ENCODE data around the gene SMIM27. TPM values are rescaled to one million over a fixed set of nuclear protein-coding genes. Genes with fewer than 3 reads are reported as not detected.
"Not testable (repeated sequence)": the region's sequence is repeated elsewhere in the genome, so short reads cannot be mapped to it uniquely, and the experiment has no call there.

Gene SMIM27
- total and polyA plus RNA-seq, 2 experiments from 2014 or later, result 4.1 to 40.1 TPM

DNA sequence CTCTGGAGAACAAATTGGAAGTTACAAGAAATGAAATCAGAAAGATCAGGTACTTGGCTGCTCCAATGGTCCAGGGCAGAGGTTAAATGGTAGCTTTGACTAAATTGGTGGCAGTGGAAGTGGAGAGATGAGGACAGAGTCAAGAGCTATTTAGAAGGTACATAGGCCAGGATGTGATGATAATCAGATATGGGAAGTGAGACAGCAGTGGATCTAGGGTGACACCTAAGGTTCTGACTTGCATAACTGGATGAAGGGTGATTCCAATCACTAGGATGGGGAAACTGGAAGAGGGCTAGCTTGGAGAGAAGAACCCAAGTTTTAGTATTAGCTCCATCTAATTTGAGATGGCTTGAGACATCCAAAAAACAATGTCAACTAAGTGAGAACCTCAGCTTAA, 44.8 kb downstream of the SMIM27 start:
- H3K4me3 ChIP-seq, result no peak overlapping the region
- no peak overlapping the region for H3K4me2 ChIP-seq (ENCODE audit: unreplicated experiment)
- H3K9me3 ChIP-seq (ENCODE audit: low read depth), result no peaks in the 10 kb centered on the region
- no peaks in the 10 kb centered on the region for H3F3A ChIP-seq (ENCODE audit: insufficient read depth)
- DNase-seq, result no peak
- no peaks in the 10 kb centered on the region for H3K4me1 ChIP-seq (ENCODE audit: insufficient read depth)
- peaks cover 13% of the 10 kb centered on the region for H3K27me3 ChIP-seq (replicated peaks; ENCODE audit: insufficient read depth)
- no peak overlapping the region for H3K27ac ChIP-seq
- no peaks in the 10 kb centered on the region for H3K9me2 ChIP-seq (ENCODE audit: insufficient read depth)
- no peak for TF ChIP-seq EZH2phosphoT487 (IDR thresholded peaks at IDR 0.05; ENCODE audit: insufficient read depth, low read depth)
- TF ChIP-seq EZH2 (IDR thresholded peaks at IDR 0.05; ENCODE audit: insufficient read depth, poor library complexity, severe bottlenecking), result no peak
- no peaks in the 10 kb centered on the region for H4K20me1 ChIP-seq (ENCODE audit: insufficient read depth)
- no peaks in the 10 kb centered on the region for H3K36me3 ChIP-seq (ENCODE audit: low read depth)
- H3K9ac ChIP-seq, result no peak overlapping the region
- H3K79me2 ChIP-seq (ENCODE audit: insufficient read depth), result no peaks in the 10 kb centered on the region
- H2AFZ ChIP-seq, result no peak overlapping the region
- in situ Hi-C loops (cut with MboI), result no loop called here

DNA sequence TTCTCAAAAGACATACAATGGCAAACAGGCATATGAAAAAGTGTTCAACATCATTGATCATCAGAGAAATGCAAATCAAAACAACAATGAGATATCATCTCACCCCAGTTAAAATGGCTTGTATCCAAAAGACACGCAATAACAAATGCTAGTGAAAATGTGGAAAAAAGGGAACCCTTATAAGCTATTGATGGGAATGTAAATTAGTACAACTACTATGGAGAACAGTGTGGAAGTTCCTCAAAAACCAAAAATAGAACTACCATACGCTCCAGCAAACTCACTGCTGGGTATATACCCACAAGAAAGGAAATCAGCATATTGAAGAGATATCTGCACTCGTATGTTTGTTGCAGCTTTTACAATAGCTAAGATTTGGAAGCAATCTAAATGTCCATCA, 46.9 kb downstream of the SMIM27 start:
- H3K4me3 ChIP-seq; H2AFZ ChIP-seq; H3K9ac ChIP-seq; H3K9me3 ChIP-seq (ENCODE audit: low read depth); H3K36me3 ChIP-seq (ENCODE audit: low read depth); H3K79me2 ChIP-seq (ENCODE audit: insufficient read depth); H3K4me2 ChIP-seq (ENCODE audit: unreplicated experiment); in situ Hi-C loops (cut with MboI); H3K27ac ChIP-seq; H3K9me2 ChIP-seq (ENCODE audit: insufficient read depth); H4K20me1 ChIP-seq (ENCODE audit: insufficient read depth); DNase-seq; H3K4me1 ChIP-seq (ENCODE audit: insufficient read depth); H3F3A ChIP-seq (ENCODE audit: insufficient read depth): not testable (repeated sequence)
- peaks cover 16% of the 10 kb centered on the region for H3K27me3 ChIP-seq (replicated peaks; ENCODE audit: insufficient read depth)
- WGBS, 2 experiments (ENCODE audit: low coverage in 1 of 2, low lambda C conversion rate in 2 of 2, missing lambda C conversion rate in 2 of 2), result 21 to 36% methylated on average over 3 of the region's 3 CpGs

Other genes with a start within 250 kb of the SMIM27 start
- 79.5 and 84.1 TPM in 2 replicates for gene ACO1, start 167.7 kb upstream of the SMIM27 start, total RNA-seq (2014; rRNA removed; shearing (Covaris generic))
- gene ACO1, start 167.7 kb upstream of the SMIM27 start, polyA plus RNA-seq (2016; fragmentation: Nextera tagmentation; extraction: Ambion mirVana), result 72.0 and 76.7 TPM in 2 replicates
- gene RIGI, start 26.1 kb upstream of the SMIM27 start, total RNA-seq (2014; rRNA removed; shearing (Covaris generic)), result 5.4 and 8.2 TPM in 2 replicates
- gene RIGI, start 26.1 kb upstream of the SMIM27 start, polyA plus RNA-seq (2016; fragmentation: Nextera tagmentation; extraction: Ambion mirVana), result 3.9 and 5.1 TPM in 2 replicates
- 26.9 and 28.1 TPM in 2 replicates for gene TOPORS, start 259 bp downstream of the SMIM27 start, total RNA-seq (2014; rRNA removed; shearing (Covaris generic))
- gene TOPORS, start 259 bp downstream of the SMIM27 start, polyA plus RNA-seq (2016; fragmentation: Nextera tagmentation; extraction: Ambion mirVana), result 16.4 and 18.7 TPM in 2 replicates
- 31.8 and 43.6 TPM in 2 replicates for gene NDUFB6, start 20.8 kb downstream of the SMIM27 start, total RNA-seq (2014; rRNA removed; shearing (Covaris generic))
- gene NDUFB6, start 20.8 kb downstream of the SMIM27 start, polyA plus RNA-seq (2016; fragmentation: Nextera tagmentation; extraction: Ambion mirVana), result 172 and 175 TPM in 2 replicates
- gene TAF1L, start 83.3 kb downstream of the SMIM27 start, total RNA-seq (2014; rRNA removed; shearing (Covaris generic)), result not detected in 2 replicates
- gene TAF1L, start 83.3 kb downstream of the SMIM27 start, polyA plus RNA-seq (2016; fragmentation: Nextera tagmentation; extraction: Ambion mirVana), result not detected in 2 replicates
- gene TMEM215, start 231.2 kb downstream of the SMIM27 start, total RNA-seq (2014; rRNA removed; shearing (Covaris generic)), result not detected in 2 replicates
- not detected in 2 replicates for gene TMEM215, start 231.2 kb downstream of the SMIM27 start, polyA plus RNA-seq (2016; fragmentation: Nextera tagmentation; extraction: Ambion mirVana)